HEK293 (cell line): Measurements from ENCODE around the gene MRRF.

ENCODE experiments used
- ZNF175 ChIP-seq: fragments of 450-650 bp; formaldehyde crosslinking; IDR thresholded peaks from 2 replicates; pipeline ENCODE4 v1.5.1; 2016; ENCODE audit warnings: missing biosample characterization, missing genetic modification characterization
- TF ChIP-seq, protein P1 (sequence below): fragments of 450-650 bp; formaldehyde crosslinking; IDR thresholded peaks from 2 replicates; pipeline ENCODE4 v1.5.1; 2016; ENCODE audit warnings: missing biosample characterization, missing genetic modification characterization
- TF ChIP-seq, protein P2 (sequence below): fragments of 450-650 bp; formaldehyde crosslinking; IDR thresholded peaks from 2 replicates; pipeline ENCODE4 v1.5.1; 2016; ENCODE audit warnings: missing biosample characterization, missing genetic modification characterization

GRCh38 chr9:122370303-122370702, 105.6 kb downstream of the MRRF start:
- TF ChIP-seq, protein P1, sequence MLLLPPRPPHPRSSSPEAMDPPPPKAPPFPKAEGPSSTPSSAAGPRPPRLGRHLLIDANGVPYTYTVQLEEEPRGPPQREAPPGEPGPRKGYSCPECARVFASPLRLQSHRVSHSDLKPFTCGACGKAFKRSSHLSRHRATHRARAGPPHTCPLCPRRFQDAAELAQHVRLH, result no peak
- TF ChIP-seq, protein P2, sequence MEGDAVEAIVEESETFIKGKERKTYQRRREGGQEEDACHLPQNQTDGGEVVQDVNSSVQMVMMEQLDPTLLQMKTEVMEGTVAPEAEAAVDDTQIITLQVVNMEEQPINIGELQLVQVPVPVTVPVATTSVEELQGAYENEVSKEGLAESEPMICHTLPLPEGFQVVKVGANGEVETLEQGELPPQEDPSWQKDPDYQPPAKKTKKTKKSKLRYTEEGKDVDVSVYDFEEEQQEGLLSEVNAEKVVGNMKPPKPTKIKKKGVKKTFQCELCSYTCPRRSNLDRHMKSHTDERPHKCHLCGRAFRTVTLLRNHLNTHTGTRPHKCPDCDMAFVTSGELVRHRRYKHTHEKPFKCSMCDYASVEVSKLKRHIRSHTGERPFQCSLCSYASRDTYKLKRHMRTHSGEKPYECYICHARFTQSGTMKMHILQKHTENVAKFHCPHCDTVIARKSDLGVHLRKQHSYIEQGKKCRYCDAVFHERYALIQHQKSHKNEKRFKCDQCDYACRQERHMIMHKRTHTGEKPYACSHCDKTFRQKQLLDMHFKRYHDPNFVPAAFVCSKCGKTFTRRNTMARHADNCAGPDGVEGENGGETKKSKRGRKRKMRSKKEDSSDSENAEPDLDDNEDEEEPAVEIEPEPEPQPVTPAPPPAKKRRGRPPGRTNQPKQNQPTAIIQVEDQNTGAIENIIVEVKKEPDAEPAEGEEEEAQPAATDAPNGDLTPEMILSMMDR, result no peak
- no peak for TF ChIP-seq ZNF175 (tag by site-specific recombination)
